OCI-LY3 (cell line): ENCODE results near the gene LRRC75B.

Source experiments
- H2AFZ ChIP-seq: fragments of 200-600, 300-600 bp; shearing (Covaris generic); 2 replicates; pipeline ENCODE4 v1.6.0; 2014; ENCODE audit warnings: antibody characterized with exemption, low read depth, low read length
- H3K27ac ChIP-seq: fragments of 200-600, 300-600 bp; sonication (generic); 2 replicates; pipeline ENCODE4 v1.5.1; 2014; ENCODE audit warnings: mild to moderate bottlenecking, low read length, moderate library complexity, mixed read lengths
- H3K27me3 ChIP-seq: fragments of 200-600, 300-600 bp; sonication (generic); 2 replicates; pipeline ENCODE4 v1.6.1; 2014; ENCODE audit warnings: low read depth, low read length, mixed read lengths
- H3K36me3 ChIP-seq: fragments of 200-600, 300-600 bp; sonication (generic); replicated peaks from 2 replicates; pipeline ENCODE3; 2014; ENCODE audit warnings: low read depth, low read length, mixed read lengths
- H3K4me1 ChIP-seq: fragments of 300-600, 200-600 bp; sonication (generic); 2 replicates; pipeline ENCODE4 v1.6.1; 2014; ENCODE audit warnings: low read length, mixed read lengths
- H3K4me2 ChIP-seq: fragments of 200-600, 300-600 bp; sonication (generic); 2 replicates; pipeline ENCODE4 v1.6.1; 2014; ENCODE audit warnings: low read length, mixed read lengths
- H3K4me3 ChIP-seq: fragments of 300-600, 200-600 bp; sonication (generic); 2 replicates; pipeline ENCODE4 v1.5.1; 2014; ENCODE audit warnings: antibody characterized with exemption, mild to moderate bottlenecking, low read length, moderate library complexity
- H3K79me2 ChIP-seq: fragments of 300-600, 200-600 bp; shearing (Covaris generic); 2 replicates; pipeline ENCODE4 v1.6.1; 2014; ENCODE audit warnings: mild to moderate bottlenecking, low read length, mixed read lengths
- H3K9ac ChIP-seq: fragments of 300-600, 200-600 bp; shearing (Covaris generic); 2 replicates; pipeline ENCODE4 v1.6.0; 2014; ENCODE audit warnings: mild to moderate bottlenecking, low read length, moderate library complexity
- H3K9me3 ChIP-seq: fragments of 200-600, 300-600 bp; shearing (Covaris generic); 2 replicates; pipeline ENCODE4 v1.6.1; 2014; ENCODE audit warnings: low read length, mixed read lengths; ENCODE audit not compliant: insufficient read depth
- H4K20me1 ChIP-seq: fragments of 200-600, 300-600 bp; sonication (generic); 2 replicates; pipeline ENCODE4 v1.6.1; 2016; ENCODE audit warnings: low read length, mixed read lengths; ENCODE audit not compliant: insufficient read depth
- EZH2phosphoT487 ChIP-seq: fragments of 200-600 bp; shearing (Covaris generic); IDR thresholded peaks from 2 replicates; pipeline ENCODE4 v1.6.1; 2018; ENCODE audit warnings: antibody characterized with exemption, mixed run types, low read depth
- TF ChIP-seq, protein P1 (sequence below): fragments of 200-600, 300-600 bp; sonication (generic); IDR thresholded peaks from 2 replicates; pipeline ENCODE4 v1.5.1; 2014; ENCODE audit warnings: antibody characterized with exemption, low read length, low read depth

LRRC75B gene

GRCh38 chr22:24543185-24543601 lies 49.7 kb downstream of the LRRC75B start:
- Histone ChIP-seq H3K79me2 (no peaks in the 10 kb centered on the region), H3K4me2 (no peak overlapping the region), H3K4me1 (no peaks in the 10 kb centered on the region), H3K9ac (no peak overlapping the region), H3K27ac (no peak overlapping the region), H3K27me3 (no peaks in the 10 kb centered on the region), H4K20me1 (no peaks in the 10 kb centered on the region), H2AFZ (no peak overlapping the region), H3K36me3 (peaks cover 57% of the 10 kb centered on the region), H3K4me3 (no peak overlapping the region), H3K9me3 (no peaks in the 10 kb centered on the region)
- TF ChIP-seq, protein P1, sequence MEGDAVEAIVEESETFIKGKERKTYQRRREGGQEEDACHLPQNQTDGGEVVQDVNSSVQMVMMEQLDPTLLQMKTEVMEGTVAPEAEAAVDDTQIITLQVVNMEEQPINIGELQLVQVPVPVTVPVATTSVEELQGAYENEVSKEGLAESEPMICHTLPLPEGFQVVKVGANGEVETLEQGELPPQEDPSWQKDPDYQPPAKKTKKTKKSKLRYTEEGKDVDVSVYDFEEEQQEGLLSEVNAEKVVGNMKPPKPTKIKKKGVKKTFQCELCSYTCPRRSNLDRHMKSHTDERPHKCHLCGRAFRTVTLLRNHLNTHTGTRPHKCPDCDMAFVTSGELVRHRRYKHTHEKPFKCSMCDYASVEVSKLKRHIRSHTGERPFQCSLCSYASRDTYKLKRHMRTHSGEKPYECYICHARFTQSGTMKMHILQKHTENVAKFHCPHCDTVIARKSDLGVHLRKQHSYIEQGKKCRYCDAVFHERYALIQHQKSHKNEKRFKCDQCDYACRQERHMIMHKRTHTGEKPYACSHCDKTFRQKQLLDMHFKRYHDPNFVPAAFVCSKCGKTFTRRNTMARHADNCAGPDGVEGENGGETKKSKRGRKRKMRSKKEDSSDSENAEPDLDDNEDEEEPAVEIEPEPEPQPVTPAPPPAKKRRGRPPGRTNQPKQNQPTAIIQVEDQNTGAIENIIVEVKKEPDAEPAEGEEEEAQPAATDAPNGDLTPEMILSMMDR, result no peak
- no peak for TF ChIP-seq EZH2phosphoT487

- Histone ChIP-seq H3K4me2 (no peak overlapping the region), H2AFZ (no peak overlapping the region), H3K36me3 (peaks cover 52% of the 10 kb centered on the region), H3K4me1 (no peaks in the 10 kb centered on the region), H3K4me3 (no peak overlapping the region), H3K79me2 (no peaks in the 10 kb centered on the region), H3K9me3 (no peaks in the 10 kb centered on the region), H3K27ac (no peak overlapping the region), H3K9ac (no peak overlapping the region), H4K20me1 (no peaks in the 10 kb centered on the region), H3K27me3 (no peaks in the 10 kb centered on the region)
- no peak for TF ChIP-seq EZH2phosphoT487
- TF ChIP-seq, protein P1, result no peak
These were observed 50.2 kb downstream of the LRRC75B start for GRCh38 chr22:24542641-24543040.

- no peak overlapping the region for H3K4me3 ChIP-seq
- no peaks in the 10 kb centered on the region for H4K20me1 ChIP-seq
- no peak overlapping the region for H2AFZ ChIP-seq
- peaks cover 45% of the 10 kb centered on the region for H3K36me3 ChIP-seq
- no peaks in the 10 kb centered on the region for H3K79me2 ChIP-seq
- no peaks in the 10 kb centered on the region for H3K4me1 ChIP-seq
- H3K27me3 ChIP-seq, result no peaks in the 10 kb centered on the region
- H3K4me2 ChIP-seq, result no peak overlapping the region
- H3K9ac ChIP-seq, result no peak overlapping the region
- H3K9me3 ChIP-seq, result no peaks in the 10 kb centered on the region
- no peak for TF ChIP-seq EZH2phosphoT487
- TF ChIP-seq, protein P1, result no peak
- H3K27ac ChIP-seq, result no peak overlapping the region
These were observed 51.0 kb downstream of the LRRC75B start for GRCh38 chr22:24541681-24542515.

DNA sequence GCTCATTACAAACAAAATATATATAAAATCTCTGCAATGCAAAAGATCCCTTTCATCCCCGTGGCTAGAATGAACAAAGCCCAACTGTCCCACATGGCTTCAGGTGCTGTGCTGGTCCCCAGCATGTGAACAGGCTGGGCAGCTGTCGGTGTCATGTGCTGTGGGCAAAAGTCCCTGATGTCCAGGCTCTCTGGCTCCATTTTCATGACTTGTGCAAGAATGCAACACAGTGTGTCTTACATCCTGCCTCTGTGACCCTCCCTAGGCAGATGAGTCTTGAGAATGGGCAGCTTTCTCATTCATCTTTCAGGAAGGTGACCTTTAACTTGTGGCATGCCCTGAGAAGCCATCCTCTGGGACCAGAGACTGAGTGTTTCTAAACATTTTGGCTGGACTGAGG lies 52.4 kb downstream of the LRRC75B start:
- H3K27me3 ChIP-seq, result no peaks in the 10 kb centered on the region
- H3K4me3 ChIP-seq, result no peak overlapping the region
- peaks cover 37% of the 10 kb centered on the region for H3K36me3 ChIP-seq
- H3K4me1 ChIP-seq, result no peaks in the 10 kb centered on the region
- no peak overlapping the region for H3K4me2 ChIP-seq
- H3K9ac ChIP-seq, result no peak overlapping the region
- H3K79me2 ChIP-seq, result no peaks in the 10 kb centered on the region
- no peaks in the 10 kb centered on the region for H3K9me3 ChIP-seq
- H2AFZ ChIP-seq, result no peak overlapping the region
- TF ChIP-seq EZH2phosphoT487, result no peak
- TF ChIP-seq, protein P1, result no peak
- no peak overlapping the region for H3K27ac ChIP-seq
- H4K20me1 ChIP-seq, result no peaks in the 10 kb centered on the region; the same call in 1 of the 2 replicates
